Suprapubic skin (tissue), 4 donors: Measurements from ENCODE around the gene PATZ1. TPM values are rescaled to one million over a fixed set of nuclear protein-coding genes. Genes with fewer than 3 reads are reported as not detected.

Experiments
- DNase-seq, 2 donors: peaks; one replicate each; pipeline ENCODE4 v3.0.0-alpha.2; 2019; ENCODE audit warnings: low spot score in 2 of 2
- H3K27ac ChIP-seq: fragments of 200-600 bp; sonication (generic); one replicate; pipeline ENCODE4 v1.5.1; 2019
- H3K27me3 ChIP-seq: fragments of 200-600 bp; sonication (generic); one replicate; pipeline ENCODE4 v1.5.1; 2019
- H3K36me3 ChIP-seq: fragments of 200-600 bp; sonication (generic); one replicate; pipeline ENCODE4 v1.5.1; 2019
- H3K4me1 ChIP-seq: fragments of 200-600 bp; sonication (generic); one replicate; pipeline ENCODE4 v1.5.1; 2019
- H3K4me3 ChIP-seq: fragments of 200-600 bp; sonication (generic); one replicate; pipeline ENCODE4 v1.5.1; 2019; ENCODE audit warnings: mild to moderate bottlenecking
- H3K9me3 ChIP-seq: fragments of 200-600 bp; sonication (generic); one replicate; pipeline ENCODE4 v1.5.1; 2019
- CTCF ChIP-seq, 2 donors: fragments of 200-600 bp in 1 of 2; fragments of 450-650 bp in 1 of 2; sonication (generic) in 1 of 2; IDR thresholded peaks; one replicate each; pipeline ENCODE4 v1.5.1; 2016 to 2019; ENCODE audit warnings: antibody characterized with exemption in 2 of 2, mild to moderate bottlenecking in 1 of 2, moderate library complexity in 1 of 2
- EP300 ChIP-seq: sonication (generic); formaldehyde crosslinking; IDR thresholded peaks from one replicate; pipeline ENCODE4 v1.6.1; 2017; ENCODE audit warnings: antibody characterized with exemption
- POLR2A ChIP-seq, 2 donors: fragments of 450-650 bp; IDR thresholded peaks; one replicate each; pipeline ENCODE4 v1.6.1; 2017; ENCODE audit warnings: antibody characterized with exemption in 2 of 2, mild to moderate bottlenecking in 2 of 2, moderate library complexity in 2 of 2
- POLR2AphosphoS5 ChIP-seq, 3 donors: sonication (generic); formaldehyde crosslinking; IDR thresholded peaks; one replicate each; pipeline ENCODE4 v1.6.1; 2017; ENCODE audit warnings: antibody characterized with exemption in 3 of 3
- WGBS: methylation state at CpG from one replicate; pipeline ENCODE4 v1.1.5; 2018; 5-methylcytosine and 5-hydroxymethylcytosine counted together
- total RNA-seq, 4 donors: library from RNA; depleted of rRNA; stranded (reverse); fragments of >200 nt; gene quantifications; one replicate each; pipeline ENCODE4 v1.1.0, GENCODE V29; 2016

The PATZ1 gene
- total RNA-seq, 4 donors from 2014 or later, result 11.8 to 23.3 (median 14.6) TPM

DNA sequence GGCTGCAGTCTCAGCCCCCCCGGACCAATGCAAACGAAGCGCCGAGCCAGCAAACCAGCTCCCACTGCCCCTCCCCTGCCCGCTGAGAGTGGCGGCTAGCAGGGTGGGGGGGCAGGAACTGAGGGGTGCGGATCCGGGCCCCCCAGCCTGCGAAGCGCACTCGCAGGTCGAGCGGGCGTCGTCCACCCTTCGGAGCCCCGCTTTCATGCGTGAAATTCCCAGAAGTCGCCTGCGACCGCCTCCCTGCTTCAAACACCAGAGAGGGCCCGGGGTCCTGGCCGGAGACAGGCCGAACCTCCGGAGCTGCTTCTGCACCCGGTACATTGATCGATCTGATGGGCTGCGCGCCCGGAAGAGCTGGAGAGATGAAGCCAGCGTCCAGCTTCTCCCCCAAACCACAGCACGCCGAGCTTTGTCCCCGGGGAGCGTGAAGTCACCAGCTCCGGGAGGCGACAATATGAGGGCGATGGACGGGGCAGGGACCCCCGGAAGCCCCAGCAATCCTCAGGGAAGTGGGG, 646 bp upstream of the PATZ1 start:
- H3K4me3 ChIP-seq, result peak overlapping the region; percentile 74
- no peaks in the 10 kb centered on the region for H3K27me3 ChIP-seq
- TF ChIP-seq POLR2A (IDR thresholded peaks at IDR 0.05) (peak in 1 of 2 donors; percentile 17), EP300 (no peak)
- peaks cover 51% of the 10 kb centered on the region for H3K4me1 ChIP-seq
- WGBS, result no CpG with 5 or more reads among the region's 40 CpGs
- peak overlapping the region; percentile 90 for H3K27ac ChIP-seq
- no peaks in the 10 kb centered on the region for H3K9me3 ChIP-seq
- DNase-seq, result peak in 1 of 2 donors; percentile 78
- H3K36me3 ChIP-seq, result peaks cover 10% of the 10 kb centered on the region

- TF ChIP-seq POLR2AphosphoS5 (IDR thresholded peaks at IDR 0.05), result peak in 1 of 3 donors; percentile 36
- TF ChIP-seq EP300, result no peak
- TF ChIP-seq CTCF (IDR thresholded peaks at IDR 0.05), result peak; percentile 92 to 93
- TF ChIP-seq POLR2A (IDR thresholded peaks at IDR 0.05), result peak in 1 of 2 donors; percentile 30
- H3K36me3 ChIP-seq, result peaks cover 22% of the 10 kb centered on the region
- 1% methylated on average over 19 of the region's 126 CpGs for WGBS
- H3K27me3 ChIP-seq, result no peaks in the 10 kb centered on the region
- DNase-seq, result peak; percentile 78 to 85
- H3K4me1 ChIP-seq, result peaks cover 62% of the 10 kb centered on the region
- peak overlapping the region; percentile 90 for H3K27ac ChIP-seq
- H3K9me3 ChIP-seq, result no peaks in the 10 kb centered on the region
- H3K4me3 ChIP-seq, result peak overlapping the region; percentile 74
Observed at GRCh38 chr22:31345331-31346254, 553 bp downstream of the PATZ1 start.

DNA sequence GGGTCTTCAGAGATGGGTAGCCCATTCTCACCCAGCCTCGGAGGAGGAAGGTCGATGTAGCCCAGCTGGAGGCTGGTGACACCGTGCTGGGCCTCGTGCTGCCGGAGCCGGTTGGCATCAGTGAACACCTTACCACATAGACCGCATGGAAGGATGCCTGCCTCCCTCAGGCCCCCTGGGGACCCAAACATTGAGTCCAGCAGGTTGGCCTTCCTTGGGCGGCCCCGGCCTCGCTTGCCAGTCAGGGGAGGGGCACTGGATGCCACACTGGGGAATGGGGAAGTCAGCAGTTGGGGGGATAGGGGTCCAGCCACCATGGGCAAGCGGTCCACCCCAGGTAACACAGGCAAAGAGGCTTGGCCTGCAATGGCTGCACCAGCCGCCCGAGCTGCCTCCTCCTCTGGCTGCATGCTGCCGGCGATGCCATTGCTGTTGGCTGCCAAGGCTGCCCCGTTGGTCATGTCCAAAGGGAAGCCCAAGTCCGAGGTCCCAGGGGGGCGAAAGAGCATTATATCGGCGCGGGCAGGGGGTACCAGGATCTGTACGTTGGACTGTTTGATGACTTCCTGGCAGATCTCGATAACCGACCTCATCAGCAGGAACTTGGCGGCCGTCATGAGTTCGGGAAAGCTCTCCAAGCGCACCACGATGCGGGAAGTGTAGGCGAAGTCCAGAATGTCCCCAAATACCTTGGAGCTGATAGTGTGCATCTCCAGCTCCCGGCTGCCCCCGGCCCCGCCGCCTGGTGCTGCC, 1.4 kb downstream of the PATZ1 start:
- H3K4me1 ChIP-seq, result peaks cover 68% of the 10 kb centered on the region
- H3K27me3 ChIP-seq, result no peaks in the 10 kb centered on the region
- TF ChIP-seq CTCF (IDR thresholded peaks at IDR 0.05) (no peak), EP300 (no peak), POLR2A (IDR thresholded peaks at IDR 0.05) (no peak), POLR2AphosphoS5 (IDR thresholded peaks at IDR 0.05) (no peak)
- 24% methylated on average over 11 of the region's 35 CpGs for WGBS
- H3K9me3 ChIP-seq, result no peaks in the 10 kb centered on the region
- H3K4me3 ChIP-seq, result peak overlapping the region; percentile 74
- peak overlapping the region; percentile 90 for H3K27ac ChIP-seq
- peak in 1 of 2 donors; percentile 72 for DNase-seq
- H3K36me3 ChIP-seq, result peaks cover 28% of the 10 kb centered on the region

DNA sequence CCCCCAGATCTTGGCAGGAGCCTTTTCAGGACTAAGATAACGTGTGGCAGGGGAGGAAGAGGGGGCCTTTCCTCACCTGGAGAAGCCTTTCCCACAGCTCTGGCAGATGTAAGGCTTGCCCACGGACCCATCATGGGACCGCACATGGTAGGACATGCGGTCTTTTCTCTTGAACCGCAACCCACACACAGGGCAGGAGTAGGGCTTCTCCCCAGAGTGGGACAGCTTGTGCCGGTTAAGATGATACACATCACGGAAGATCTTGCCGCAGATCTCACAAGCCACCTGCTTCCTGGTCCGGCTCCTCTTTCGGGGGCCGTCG, 1.9 kb downstream of the PATZ1 start:
- 73% methylated on average over 2 of the region's 12 CpGs for WGBS
- Histone ChIP-seq H3K27me3 (no peaks in the 10 kb centered on the region), H3K36me3 (peaks cover 33% of the 10 kb centered on the region), H3K9me3 (no peaks in the 10 kb centered on the region), H3K27ac (peak overlapping the region; percentile 90), H3K4me3 (peak overlapping the region; percentile 74), H3K4me1 (peaks cover 74% of the 10 kb centered on the region)
- no peak for DNase-seq
- no peak for TF ChIP-seq EP300
- no peak for TF ChIP-seq CTCF (IDR thresholded peaks at IDR 0.05)
- TF ChIP-seq POLR2AphosphoS5 (IDR thresholded peaks at IDR 0.05), result no peak
- TF ChIP-seq POLR2A (IDR thresholded peaks at IDR 0.05), result no peak

- WGBS, result 13% methylated on average over 13 of the region's 18 CpGs
- H3K27me3 ChIP-seq, result no peaks in the 10 kb centered on the region
- H3K27ac ChIP-seq, result peak overlapping the region; percentile 90
- H3K36me3 ChIP-seq, result peaks cover 39% of the 10 kb centered on the region
- DNase-seq, result no peak
- H3K4me3 ChIP-seq, result peak overlapping the region; percentile 74
- H3K9me3 ChIP-seq, result no peaks in the 10 kb centered on the region
- TF ChIP-seq EP300 (no peak), CTCF (IDR thresholded peaks at IDR 0.05) (no peak), POLR2AphosphoS5 (IDR thresholded peaks at IDR 0.05) (no peak), POLR2A (IDR thresholded peaks at IDR 0.05) (no peak)
- peaks cover 76% of the 10 kb centered on the region for H3K4me1 ChIP-seq
Observed at GRCh38 chr22:31343235-31344191, 2.6 kb downstream of the PATZ1 start.
